ENCODE measurements around the gene BEGAIN. TPM values are rescaled to one million over a fixed set of nuclear protein-coding genes. Genes with fewer than 3 reads are reported as not detected.

Gene BEGAIN
- total RNA-seq, 4 donors from 2014 or later: 0.47 to 1.5 (median 0.53) TPM; not detected in 1

DNA sequence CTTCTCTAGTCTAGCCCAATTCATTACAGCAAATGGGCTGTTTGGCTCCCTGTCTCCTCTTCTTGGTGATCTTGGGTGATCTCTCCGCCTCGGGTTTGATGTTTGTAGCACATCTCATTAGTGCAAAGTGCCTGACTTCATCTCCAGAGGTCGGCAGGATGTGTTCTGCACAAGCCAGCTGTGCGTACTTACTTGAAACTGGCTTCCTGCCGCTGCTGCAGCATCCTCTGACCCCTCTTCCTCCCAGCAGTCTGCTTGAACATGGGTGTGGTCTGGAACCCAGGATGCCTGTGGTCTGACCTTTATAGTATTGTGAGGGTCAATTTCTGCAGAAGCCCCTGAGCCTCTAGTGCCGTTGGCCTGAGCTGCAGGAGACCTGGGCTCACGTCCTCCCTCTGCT is 99.2 kb downstream of the BEGAIN start:
- intact Hi-C loops (cut with DNase I): no loop called here
- H3K27ac ChIP-seq: no peak overlapping the region
- H3K36me3 ChIP-seq: peaks cover 0 to 11% (median 0%) of the 10 kb centered on the region in 3 donors
- no peaks in the 10 kb centered on the region for H3K4me1 ChIP-seq
- no peaks in the 10 kb centered on the region for H3K9me3 ChIP-seq
- TF ChIP-seq, protein P1, sequence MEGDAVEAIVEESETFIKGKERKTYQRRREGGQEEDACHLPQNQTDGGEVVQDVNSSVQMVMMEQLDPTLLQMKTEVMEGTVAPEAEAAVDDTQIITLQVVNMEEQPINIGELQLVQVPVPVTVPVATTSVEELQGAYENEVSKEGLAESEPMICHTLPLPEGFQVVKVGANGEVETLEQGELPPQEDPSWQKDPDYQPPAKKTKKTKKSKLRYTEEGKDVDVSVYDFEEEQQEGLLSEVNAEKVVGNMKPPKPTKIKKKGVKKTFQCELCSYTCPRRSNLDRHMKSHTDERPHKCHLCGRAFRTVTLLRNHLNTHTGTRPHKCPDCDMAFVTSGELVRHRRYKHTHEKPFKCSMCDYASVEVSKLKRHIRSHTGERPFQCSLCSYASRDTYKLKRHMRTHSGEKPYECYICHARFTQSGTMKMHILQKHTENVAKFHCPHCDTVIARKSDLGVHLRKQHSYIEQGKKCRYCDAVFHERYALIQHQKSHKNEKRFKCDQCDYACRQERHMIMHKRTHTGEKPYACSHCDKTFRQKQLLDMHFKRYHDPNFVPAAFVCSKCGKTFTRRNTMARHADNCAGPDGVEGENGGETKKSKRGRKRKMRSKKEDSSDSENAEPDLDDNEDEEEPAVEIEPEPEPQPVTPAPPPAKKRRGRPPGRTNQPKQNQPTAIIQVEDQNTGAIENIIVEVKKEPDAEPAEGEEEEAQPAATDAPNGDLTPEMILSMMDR (IDR thresholded peaks at IDR 0.05): no peak
- TF ChIP-seq POLR2A (IDR thresholded peaks at IDR 0.05): no peak
- H3K27me3 ChIP-seq: no peaks in the 10 kb centered on the region
- no peak for DNase-seq
- WGBS, 2 donors: 58 to 68% methylated on average over 7 of the region's 7 CpGs
- H3K4me3 ChIP-seq: no peak overlapping the region

DNA sequence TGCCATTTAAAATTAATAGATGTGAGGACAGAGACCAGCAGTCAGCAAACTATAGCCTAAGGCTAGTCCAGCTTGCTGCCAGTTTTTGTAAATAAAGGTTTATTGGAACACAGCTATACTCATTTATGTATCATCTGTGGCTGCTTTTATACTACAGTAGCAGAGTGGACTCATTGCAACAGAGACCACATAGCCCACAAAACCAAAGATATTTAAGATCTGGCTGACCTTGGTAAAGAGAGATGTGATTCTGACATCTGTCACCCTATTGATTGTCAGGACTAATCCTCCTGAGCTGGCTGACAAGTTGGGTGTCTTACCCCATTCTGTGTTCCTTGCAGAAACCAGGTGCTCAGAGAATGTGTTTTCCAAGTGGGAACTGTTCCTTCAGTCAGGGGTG is 99.9 kb downstream of the BEGAIN start:
- H3K4me3 ChIP-seq: no peak overlapping the region

More for the DNA sequence above, 99.9 kb downstream of the BEGAIN start:
- Histone ChIP-seq H3K4me1 (no peaks in the 10 kb centered on the region), H3K27me3 (no peaks in the 10 kb centered on the region), H3K27ac (no peak overlapping the region), H3K36me3 (peaks cover 0 to 11% (median 0%) of the 10 kb centered on the region in 3 donors), H3K9me3 (no peaks in the 10 kb centered on the region)
- TF ChIP-seq, protein P1 (IDR thresholded peaks at IDR 0.05): no peak
- no peak for TF ChIP-seq POLR2A (IDR thresholded peaks at IDR 0.05)
- intact Hi-C loops (cut with DNase I): no loop called here
- DNase-seq: no peak

Small RNAs within 50 kb of the gene (small RNA-seq; reads per million reads assigned to genes)
- gene RN7SKP92: 0 reads per million in 4 donors

Other genes with a start within 250 kb of the BEGAIN start
- 1 to 10 TPM; 2.4 to 6.1 (median 4.7) TPM for gene WDR25, start 210.9 kb downstream of the BEGAIN start, total RNA-seq
- not detected for gene DLK1, start 139.5 kb upstream of the BEGAIN start, total RNA-seq
- gene MEG3, start 238.7 kb upstream of the BEGAIN start, total RNA-seq: 10 to 100 TPM in 1 of 4 donors, 1 to 10 TPM in 3; 1.2 to 18.9 (median 3.5) TPM

Data from esophagus squamous epithelium (tissue), 5 donors.